ENCODE measurements around the gene COL9A3. TPM values are rescaled to one million over a fixed set of nuclear protein-coding genes. Genes with fewer than 3 reads are reported as not detected.

Gene COL9A3
- total RNA-seq, 3 donors from 2014 or later (not counting 1 experiment from before 2014, with no cell fraction given) = 1.9 TPM; not detected in 2

DNA sequence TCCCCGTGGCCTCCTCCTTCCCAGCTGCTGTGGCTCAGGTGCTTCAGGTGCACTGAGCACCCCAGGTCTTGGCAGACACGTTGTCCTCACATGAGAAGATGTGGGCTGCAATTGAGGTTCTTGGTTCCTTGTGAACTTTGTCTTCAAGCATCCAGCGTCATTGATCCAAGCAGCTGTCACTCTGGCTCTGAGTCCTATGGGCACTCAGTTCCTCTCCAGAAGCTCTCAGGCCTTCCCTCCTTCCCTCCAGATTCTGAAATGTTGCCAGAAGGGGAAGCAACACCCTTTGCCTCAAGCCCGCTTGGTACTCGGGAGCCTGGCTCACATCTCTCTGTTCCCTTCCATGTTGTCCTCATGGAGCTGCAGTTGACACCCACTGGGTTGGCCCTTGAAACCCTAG lies 29.0 kb upstream of the COL9A3 start:
- H3K27ac ChIP-seq (ENCODE audit: low read length) = no peak overlapping the region
- WGBS (ENCODE audit: insufficient coverage) = 80% methylated on average over 5 of the region's 5 CpGs
- ATAC-seq (no peak), DNase-seq (no peak)
- H3K4me1 ChIP-seq (ENCODE audit: control insufficient read depth, insufficient read depth, low read length) = peaks cover 4% of the 10 kb centered on the region
- Mint-ChIP-seq H3K36me3 (no peaks in the 10 kb centered on the region), H3K9me3 (no peaks in the 10 kb centered on the region), H3K4me1 (peaks cover 6 to 10% of the 10 kb centered on the region in 2 donors), H3K27me3 (ENCODE audit: low read depth in 2 of 2) (no peaks in the 10 kb centered on the region), H3K4me3 (no peak overlapping the region), H3K27ac (no peak overlapping the region)
- intact Hi-C loops (cut with micrococcal nuclease) = no loop called here
- no peak for TF ChIP-seq CTCF (IDR thresholded peaks at IDR 0.05)
- no peaks in the 10 kb centered on the region for H3K9me3 ChIP-seq (ENCODE audit: control insufficient read depth, insufficient read depth, low read length)
- no peaks in the 10 kb centered on the region for H3K36me3 ChIP-seq (ENCODE audit: control insufficient read depth, insufficient read depth, low read length)
- no peak overlapping the region for H3K4me3 ChIP-seq (ENCODE audit: low read length)
- no peaks in the 10 kb centered on the region for H3K27me3 ChIP-seq (ENCODE audit: control insufficient read depth, insufficient read depth, low read length)

- Mint-ChIP-seq H3K4me1 (peaks cover 11 to 17% of the 10 kb centered on the region in 2 donors), H3K27ac (no peak overlapping the region), H3K4me3 (no peak overlapping the region), H3K27me3 (ENCODE audit: low read depth in 2 of 2) (no peaks in the 10 kb centered on the region), H3K9me3 (no peaks in the 10 kb centered on the region), H3K36me3 (no peaks in the 10 kb centered on the region)
- no peak for DNase-seq
- no peak for TF ChIP-seq CTCF (IDR thresholded peaks at IDR 0.05)
- H3K27ac ChIP-seq (ENCODE audit: low read length) = no peak overlapping the region
- no peak for ATAC-seq
- H3K36me3 ChIP-seq (ENCODE audit: control insufficient read depth, insufficient read depth, low read length) = no peaks in the 10 kb centered on the region
- no peak overlapping the region for H3K4me3 ChIP-seq (ENCODE audit: low read length)
- H3K9me3 ChIP-seq (ENCODE audit: control insufficient read depth, insufficient read depth, low read length) = no peaks in the 10 kb centered on the region
- intact Hi-C loops (cut with micrococcal nuclease) = no loop called here
- peaks cover 11% of the 10 kb centered on the region for H3K4me1 ChIP-seq (ENCODE audit: control insufficient read depth, insufficient read depth, low read length)
- no peaks in the 10 kb centered on the region for H3K27me3 ChIP-seq (ENCODE audit: control insufficient read depth, insufficient read depth, low read length)
- WGBS (ENCODE audit: insufficient coverage) = 87% methylated on average over 15 of the region's 15 CpGs
Observed at GRCh38 chr20:62788607-62789006, 28.2 kb upstream of the COL9A3 start.

GRCh38 chr20:62790075-62790474 lies 26.8 kb upstream of the COL9A3 start:
- H3K36me3 ChIP-seq (ENCODE audit: control insufficient read depth, insufficient read depth, low read length) = no peaks in the 10 kb centered on the region
- TF ChIP-seq CTCF (IDR thresholded peaks at IDR 0.05) = no peak
- H3K9me3 ChIP-seq (ENCODE audit: control insufficient read depth, insufficient read depth, low read length) = no peaks in the 10 kb centered on the region
- ATAC-seq (no peak), DNase-seq (no peak)
- no peak overlapping the region for H3K4me3 ChIP-seq (ENCODE audit: low read length)
- no peak overlapping the region for H3K27ac ChIP-seq (ENCODE audit: low read length)
- no peaks in the 10 kb centered on the region for H3K9me3 Mint-ChIP-seq
- H3K27ac Mint-ChIP-seq = no peak overlapping the region
- intact Hi-C loops (cut with micrococcal nuclease) = loop anchor here (5.0 kb wide), 4 partner anchors 123 to 488 kb away; partner anchors contain the start of gene ADRM1
- 93% methylated on average over 11 of the region's 12 CpGs for WGBS (ENCODE audit: insufficient coverage)
- H3K4me1 ChIP-seq (ENCODE audit: control insufficient read depth, insufficient read depth, low read length) = peaks cover 23% of the 10 kb centered on the region
- no peaks in the 10 kb centered on the region for H3K27me3 Mint-ChIP-seq (ENCODE audit: low read depth in 2 of 2)
- peaks cover 11 to 32% of the 10 kb centered on the region in 2 donors for H3K4me1 Mint-ChIP-seq
- H3K4me3 Mint-ChIP-seq = no peak overlapping the region
- no peaks in the 10 kb centered on the region for H3K27me3 ChIP-seq (ENCODE audit: control insufficient read depth, insufficient read depth, low read length)
- no peaks in the 10 kb centered on the region for H3K36me3 Mint-ChIP-seq

All from natural killer cell (primary cell).